DOHH2 (cell line): Measurements from ENCODE around the gene TMEM69.

ENCODE experiments used
- H3F3A ChIP-seq: fragments of 200-600 bp; sonication (generic), shearing (Covaris generic); 2 replicates; pipeline ENCODE4 v1.6.0; 2016; ENCODE audit warnings: antibody characterized with exemption, mild to moderate bottlenecking; ENCODE audit not compliant: control insufficient read depth, insufficient read depth
- H3K27ac ChIP-seq: fragments of 200-600 bp; sonication (generic); 2 replicates; pipeline ENCODE4 v1.5.1; 2014; ENCODE audit warnings: low read depth, mild to moderate bottlenecking, low read length, moderate library complexity
- H3K27me3 ChIP-seq: fragments of 200-600 bp; sonication (generic); 2 replicates; pipeline ENCODE4 v1.6.1; 2014; ENCODE audit warnings: mild to moderate bottlenecking, low read length, mixed read lengths; ENCODE audit not compliant: control insufficient read depth
- H3K36me3 ChIP-seq: fragments of 200-600 bp; sonication (generic); 2 replicates; pipeline ENCODE4 v1.6.1; 2014; ENCODE audit warnings: mild to moderate bottlenecking, low read length, moderate library complexity, mixed read lengths; ENCODE audit not compliant: control insufficient read depth
- H3K4me1 ChIP-seq: fragments of 200-600 bp; sonication (generic); 2 replicates; pipeline ENCODE4 v1.6.1; 2014; ENCODE audit warnings: mild to moderate bottlenecking, low read length, mixed read lengths; ENCODE audit not compliant: control insufficient read depth
- H3K4me2 ChIP-seq: fragments of 200-600 bp; sonication (generic); 2 replicates; pipeline ENCODE4 v1.6.0; 2014; ENCODE audit warnings: mild to moderate bottlenecking, low read length, moderate library complexity
- H3K4me3 ChIP-seq: fragments of 200-600 bp; sonication (generic); 2 replicates; pipeline ENCODE4 v1.5.1; 2014; ENCODE audit warnings: mild to moderate bottlenecking, low read length, mixed read lengths
- H3K79me2 ChIP-seq: fragments of 200-600 bp; sonication (generic); 2 replicates; pipeline ENCODE4 v1.6.1; 2014; ENCODE audit warnings: mild to moderate bottlenecking, low read length, mixed read lengths; ENCODE audit not compliant: control insufficient read depth
- H3K9me2 ChIP-seq: fragments of 200-600 bp; sonication (generic); replicated peaks from 2 replicates; pipeline ENCODE4 v1.6.1; 2014; ENCODE audit warnings: mild to moderate bottlenecking, low read length, mixed read lengths; ENCODE audit not compliant: control insufficient read depth
- H3K9me3 ChIP-seq: fragments of 200-600 bp; sonication (generic); 2 replicates; pipeline ENCODE4 v1.6.1; 2014; ENCODE audit warnings: antibody characterized with exemption, low read length, mixed read lengths; ENCODE audit not compliant: control insufficient read depth, insufficient read depth
- H4K20me1 ChIP-seq: fragments of 200-600 bp; sonication (generic); 2 replicates; pipeline ENCODE4 v1.6.0; 2014; ENCODE audit warnings: low read depth, mild to moderate bottlenecking, antibody characterized with exemption, low read length, moderate library complexity; ENCODE audit not compliant: control insufficient read depth, insufficient read depth
- EZH2phosphoT487 ChIP-seq: fragments of 200-600 bp; sonication (generic); IDR thresholded peaks from 2 replicates; pipeline ENCODE4 v1.6.1; 2017; ENCODE audit warnings: borderline replicate concordance, mild to moderate bottlenecking, antibody characterized with exemption, low read length, moderate library complexity, mixed read lengths
- TF ChIP-seq, protein P1 (sequence below): fragments of 200-600 bp; sonication (generic); IDR thresholded peaks from one replicate; pipeline ENCODE4 v1.5.1; 2014; ENCODE audit warnings: antibody characterized with exemption, mild to moderate bottlenecking, low read depth, low read length; ENCODE audit not compliant: poor library complexity, severe bottlenecking

TMEM69 gene

DNA sequence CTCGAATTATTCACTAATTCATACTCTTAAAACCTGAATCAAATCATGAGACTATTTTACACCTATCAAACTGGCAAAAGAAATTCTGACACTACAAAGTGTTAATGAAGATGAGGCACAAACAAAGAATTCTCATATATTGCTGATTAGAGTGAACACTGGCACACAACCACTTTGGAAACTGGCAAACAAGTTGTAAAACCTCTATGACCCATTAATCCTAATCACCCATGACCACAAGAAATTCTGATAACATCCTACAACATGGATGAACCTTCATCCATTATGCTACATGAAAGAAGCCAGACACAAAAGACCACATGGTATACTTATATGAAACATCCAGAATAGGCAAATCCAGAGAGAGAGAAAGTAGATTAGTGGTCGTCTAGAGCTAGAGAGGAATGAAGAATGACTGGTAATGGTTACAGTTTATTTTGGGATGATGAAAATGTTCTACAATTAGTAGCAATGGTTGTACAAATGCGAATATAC lies 10.2 kb upstream of the TMEM69 start:
- H3K9me2 ChIP-seq: no peaks in the 10 kb centered on the region
- no peaks in the 10 kb centered on the region for H3F3A ChIP-seq
- no peak overlapping the region for H3K4me2 ChIP-seq
- peaks cover 99% of the 10 kb centered on the region for H3K79me2 ChIP-seq
- H4K20me1 ChIP-seq: peaks cover 18% of the 10 kb centered on the region
- H3K36me3 ChIP-seq: peaks cover 68% of the 10 kb centered on the region
- no peak overlapping the region for H3K27ac ChIP-seq
- H3K4me1 ChIP-seq: peaks cover 40% of the 10 kb centered on the region
- no peaks in the 10 kb centered on the region for H3K9me3 ChIP-seq
- H3K27me3 ChIP-seq: no peaks in the 10 kb centered on the region
- TF ChIP-seq, protein P1, sequence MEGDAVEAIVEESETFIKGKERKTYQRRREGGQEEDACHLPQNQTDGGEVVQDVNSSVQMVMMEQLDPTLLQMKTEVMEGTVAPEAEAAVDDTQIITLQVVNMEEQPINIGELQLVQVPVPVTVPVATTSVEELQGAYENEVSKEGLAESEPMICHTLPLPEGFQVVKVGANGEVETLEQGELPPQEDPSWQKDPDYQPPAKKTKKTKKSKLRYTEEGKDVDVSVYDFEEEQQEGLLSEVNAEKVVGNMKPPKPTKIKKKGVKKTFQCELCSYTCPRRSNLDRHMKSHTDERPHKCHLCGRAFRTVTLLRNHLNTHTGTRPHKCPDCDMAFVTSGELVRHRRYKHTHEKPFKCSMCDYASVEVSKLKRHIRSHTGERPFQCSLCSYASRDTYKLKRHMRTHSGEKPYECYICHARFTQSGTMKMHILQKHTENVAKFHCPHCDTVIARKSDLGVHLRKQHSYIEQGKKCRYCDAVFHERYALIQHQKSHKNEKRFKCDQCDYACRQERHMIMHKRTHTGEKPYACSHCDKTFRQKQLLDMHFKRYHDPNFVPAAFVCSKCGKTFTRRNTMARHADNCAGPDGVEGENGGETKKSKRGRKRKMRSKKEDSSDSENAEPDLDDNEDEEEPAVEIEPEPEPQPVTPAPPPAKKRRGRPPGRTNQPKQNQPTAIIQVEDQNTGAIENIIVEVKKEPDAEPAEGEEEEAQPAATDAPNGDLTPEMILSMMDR: no peak
- TF ChIP-seq EZH2phosphoT487: no peak
- H3K4me3 ChIP-seq: no peak overlapping the region

DNA sequence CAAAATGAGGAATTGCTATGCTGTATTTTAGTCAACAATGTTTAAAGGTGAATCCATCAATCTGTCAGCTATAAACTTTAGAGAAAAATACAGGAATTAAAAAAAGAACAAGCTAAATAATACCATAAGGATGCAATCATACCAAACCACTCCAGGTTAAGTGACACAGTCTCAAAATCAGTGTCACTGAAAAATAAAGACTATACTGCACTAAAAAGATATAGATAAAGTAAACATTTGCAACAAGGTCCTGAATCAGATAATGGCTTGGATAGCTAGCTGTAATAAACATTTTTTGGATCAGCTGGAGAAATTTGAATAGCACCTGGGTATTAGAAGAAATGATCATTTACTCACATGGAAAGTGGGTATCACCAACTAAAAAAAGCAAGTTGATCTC lies 9.5 kb upstream of the TMEM69 start:
- Histone ChIP-seq H3K36me3 (peaks cover 62% of the 10 kb centered on the region), H3K4me2 (no peak overlapping the region), H3K79me2 (peaks cover 99% of the 10 kb centered on the region), H3K9me3 (no peaks in the 10 kb centered on the region), H3K27me3 (no peaks in the 10 kb centered on the region), H3K4me3 (no peak overlapping the region), H4K20me1 (peaks cover 13% of the 10 kb centered on the region), H3K27ac (no peak overlapping the region), H3F3A (no peaks in the 10 kb centered on the region), H3K9me2 (no peaks in the 10 kb centered on the region), H3K4me1 (peaks cover 47% of the 10 kb centered on the region)
- TF ChIP-seq EZH2phosphoT487: no peak
- TF ChIP-seq, protein P1: no peak

DNA sequence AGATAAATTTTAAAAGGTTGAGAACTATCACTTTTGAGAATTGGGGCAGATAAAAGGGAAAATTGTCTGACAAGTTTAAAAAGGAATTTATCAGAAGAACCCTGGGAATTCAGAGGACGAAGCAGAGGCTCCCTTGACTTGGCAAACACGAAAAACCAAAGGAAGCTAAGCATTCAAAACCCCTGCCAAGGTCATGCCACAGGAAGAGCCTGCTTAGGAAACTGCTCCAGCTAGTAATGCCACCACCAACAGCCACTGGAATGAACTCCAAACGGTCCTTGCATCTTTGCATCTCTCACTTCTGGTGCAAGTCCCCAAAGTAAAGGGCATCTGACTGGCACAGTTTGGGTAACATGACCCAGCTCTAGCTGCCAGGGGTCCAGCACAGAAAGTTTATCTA lies 8.9 kb upstream of the TMEM69 start:
- TF ChIP-seq, protein P1: no peak
- TF ChIP-seq EZH2phosphoT487: no peak
- Histone ChIP-seq H3F3A (no peaks in the 10 kb centered on the region), H4K20me1 (peaks cover 13% of the 10 kb centered on the region), H3K4me1 (peaks cover 54% of the 10 kb centered on the region), H3K9me3 (no peaks in the 10 kb centered on the region), H3K9me2 (no peaks in the 10 kb centered on the region), H3K27ac (no peak overlapping the region), H3K27me3 (no peaks in the 10 kb centered on the region), H3K4me3 (no peak overlapping the region), H3K36me3 (peaks cover 62% of the 10 kb centered on the region), H3K79me2 (peaks cover 99% of the 10 kb centered on the region), H3K4me2 (no peak overlapping the region)
